OCI-LY1 (cell line): ENCODE data around the gene MCC.
"Not testable (repeated sequence)": the region's sequence is repeated elsewhere in the genome, so short reads cannot be mapped to it uniquely, and the experiment has no call there.

Experiments
- H2AFZ ChIP-seq: fragments of 200-600 bp; sonication (generic), shearing (Covaris generic); 2 replicates; pipeline ENCODE4 v1.6.0; 2014; ENCODE audit warnings: antibody characterized with exemption, mild to moderate bottlenecking, low read length
- H3F3A ChIP-seq: fragments of 200-600 bp; sonication (generic), shearing (Covaris generic); 2 replicates; pipeline ENCODE4 v1.6.0; 2014; ENCODE audit warnings: mild to moderate bottlenecking, antibody characterized with exemption, low read length, moderate library complexity; ENCODE audit not compliant: insufficient read depth
- H3K27ac ChIP-seq: fragments of 200-600 bp; sonication (generic); 2 replicates; pipeline ENCODE4 v1.5.1; 2014; ENCODE audit warnings: low read length, mixed run types, mild to moderate bottlenecking, low read depth; ENCODE audit not compliant: poor library complexity, severe bottlenecking
- H3K27me3 ChIP-seq: fragments of 200-600 bp; sonication (generic); 2 replicates; pipeline ENCODE4 v1.6.0; 2014; ENCODE audit warnings: antibody characterized with exemption, mild to moderate bottlenecking, low read length, moderate library complexity; ENCODE audit not compliant: insufficient read depth
- H3K36me3 ChIP-seq: fragments of 200-600 bp; sonication (generic); 2 replicates; pipeline ENCODE4 v1.6.1; 2014; ENCODE audit warnings: mild to moderate bottlenecking, antibody characterized with exemption, low read length, moderate library complexity, mixed read lengths; ENCODE audit not compliant: insufficient read depth
- H3K4me1 ChIP-seq: fragments of 200-600 bp; sonication (generic); 2 replicates; pipeline ENCODE4 v1.5.1; 2014; ENCODE audit warnings: mild to moderate bottlenecking, low read length, moderate library complexity; ENCODE audit not compliant: insufficient read depth, severe bottlenecking
- H3K4me2 ChIP-seq: fragments of 200-600 bp; sonication (generic), shearing (Covaris generic); 2 replicates; pipeline ENCODE4 v1.6.1; 2014; ENCODE audit warnings: low read length
- H3K4me3 ChIP-seq: fragments of 200-600 bp; sonication (generic); 2 replicates; pipeline ENCODE4 v1.5.1; 2014; ENCODE audit warnings: low read length, low read depth, mild to moderate bottlenecking, mixed read lengths; ENCODE audit not compliant: poor library complexity, severe bottlenecking
- H3K79me2 ChIP-seq: fragments of 200-600 bp; shearing (Covaris generic); 2 replicates; pipeline ENCODE4 v1.6.1; 2016; ENCODE audit warnings: mixed run types, low read length, mixed read lengths; ENCODE audit not compliant: insufficient read depth
- H3K9ac ChIP-seq: fragments of 200-600 bp; sonication (generic), shearing (Covaris generic); 2 replicates; pipeline ENCODE4 v1.6.1; 2014; ENCODE audit warnings: mild to moderate bottlenecking, low read length, mixed read lengths
- H3K9me2 ChIP-seq: fragments of 200-600 bp; sonication (generic), shearing (Covaris generic); 2 replicates; pipeline ENCODE4 v1.6.1; 2014; ENCODE audit warnings: low read depth, mild to moderate bottlenecking, low read length, mixed read lengths
- H3K9me3 ChIP-seq: fragments of 200-600 bp; shearing (Covaris generic); 2 replicates; pipeline ENCODE4 v1.6.1; 2014; ENCODE audit warnings: low read length, mixed read lengths
- H4K20me1 ChIP-seq: fragments of 200-600 bp; sonication (generic), shearing (Covaris generic); 2 replicates; pipeline ENCODE4 v1.6.0; 2016; ENCODE audit warnings: mild to moderate bottlenecking, low read length; ENCODE audit not compliant: insufficient read depth
- EZH2 ChIP-seq: fragments of 200-600 bp; sonication (generic), shearing (Covaris generic); IDR thresholded peaks from 2 replicates; pipeline ENCODE4 v1.8.0; 2017; ENCODE audit warnings: borderline replicate concordance, mixed run types, mild to moderate bottlenecking, antibody characterized with exemption, low read length, moderate library complexity, mixed read lengths
- TF ChIP-seq, protein P1 (sequence below): fragments of 200-600 bp; sonication (generic), shearing (Covaris generic); IDR thresholded peaks from 2 replicates; pipeline ENCODE4 v1.5.1; 2017; ENCODE audit warnings: mild to moderate bottlenecking, antibody characterized with exemption, low read length, moderate library complexity, mixed read lengths

The MCC gene

DNA sequence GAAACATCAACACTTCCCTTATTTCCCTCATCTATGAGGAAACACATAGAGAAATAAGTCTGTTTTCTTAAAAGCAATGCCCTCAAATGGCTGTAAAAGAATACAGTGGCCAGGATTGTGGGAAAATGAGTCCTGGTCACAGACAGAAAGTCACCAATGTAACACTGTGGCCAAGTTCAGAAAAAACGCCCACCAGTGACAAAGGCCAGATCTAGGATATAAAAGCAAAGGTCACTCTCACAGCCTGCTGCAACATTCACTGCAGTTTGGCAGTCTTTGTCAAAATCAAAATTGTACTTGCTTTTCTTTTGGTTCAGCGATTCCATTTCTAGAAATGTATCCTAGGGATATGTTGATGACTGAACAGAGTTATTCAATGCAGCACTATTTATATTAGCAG lies 84.0 kb downstream of the MCC start:
- no peaks in the 10 kb centered on the region for H3K4me1 ChIP-seq
- no peaks in the 10 kb centered on the region for H3K36me3 ChIP-seq
- H3K4me2 ChIP-seq: no peak overlapping the region
- no peak overlapping the region for H2AFZ ChIP-seq
- no peak overlapping the region for H3K27ac ChIP-seq
- no peak for TF ChIP-seq EZH2
- TF ChIP-seq, protein P1, sequence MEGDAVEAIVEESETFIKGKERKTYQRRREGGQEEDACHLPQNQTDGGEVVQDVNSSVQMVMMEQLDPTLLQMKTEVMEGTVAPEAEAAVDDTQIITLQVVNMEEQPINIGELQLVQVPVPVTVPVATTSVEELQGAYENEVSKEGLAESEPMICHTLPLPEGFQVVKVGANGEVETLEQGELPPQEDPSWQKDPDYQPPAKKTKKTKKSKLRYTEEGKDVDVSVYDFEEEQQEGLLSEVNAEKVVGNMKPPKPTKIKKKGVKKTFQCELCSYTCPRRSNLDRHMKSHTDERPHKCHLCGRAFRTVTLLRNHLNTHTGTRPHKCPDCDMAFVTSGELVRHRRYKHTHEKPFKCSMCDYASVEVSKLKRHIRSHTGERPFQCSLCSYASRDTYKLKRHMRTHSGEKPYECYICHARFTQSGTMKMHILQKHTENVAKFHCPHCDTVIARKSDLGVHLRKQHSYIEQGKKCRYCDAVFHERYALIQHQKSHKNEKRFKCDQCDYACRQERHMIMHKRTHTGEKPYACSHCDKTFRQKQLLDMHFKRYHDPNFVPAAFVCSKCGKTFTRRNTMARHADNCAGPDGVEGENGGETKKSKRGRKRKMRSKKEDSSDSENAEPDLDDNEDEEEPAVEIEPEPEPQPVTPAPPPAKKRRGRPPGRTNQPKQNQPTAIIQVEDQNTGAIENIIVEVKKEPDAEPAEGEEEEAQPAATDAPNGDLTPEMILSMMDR: no peak
- H3K9me3 ChIP-seq: no peaks in the 10 kb centered on the region
- H3F3A ChIP-seq: no peaks in the 10 kb centered on the region
- H3K9me2 ChIP-seq: no peaks in the 10 kb centered on the region
- H3K4me3 ChIP-seq: no peak overlapping the region
- no peaks in the 10 kb centered on the region for H3K27me3 ChIP-seq
- no peak overlapping the region for H3K9ac ChIP-seq
- H3K79me2 ChIP-seq: no peaks in the 10 kb centered on the region
- no peaks in the 10 kb centered on the region for H4K20me1 ChIP-seq

- not testable (repeated sequence) for H4K20me1 ChIP-seq, H3K27me3 ChIP-seq, H3K4me3 ChIP-seq, H3K79me2 ChIP-seq, H3K9ac ChIP-seq, H3K36me3 ChIP-seq, H3K4me1 ChIP-seq, H3K9me2 ChIP-seq, H3K4me2 ChIP-seq, H3F3A ChIP-seq, H2AFZ ChIP-seq, H3K9me3 ChIP-seq, H3K27ac ChIP-seq
Observed at GRCh38 chr5:113397986-113398385, 90.3 kb downstream of the MCC start.

GRCh38 chr5:113397046-113397445 lies 91.2 kb downstream of the MCC start:
- no peaks in the 10 kb centered on the region for H3K4me1 ChIP-seq

DNA sequence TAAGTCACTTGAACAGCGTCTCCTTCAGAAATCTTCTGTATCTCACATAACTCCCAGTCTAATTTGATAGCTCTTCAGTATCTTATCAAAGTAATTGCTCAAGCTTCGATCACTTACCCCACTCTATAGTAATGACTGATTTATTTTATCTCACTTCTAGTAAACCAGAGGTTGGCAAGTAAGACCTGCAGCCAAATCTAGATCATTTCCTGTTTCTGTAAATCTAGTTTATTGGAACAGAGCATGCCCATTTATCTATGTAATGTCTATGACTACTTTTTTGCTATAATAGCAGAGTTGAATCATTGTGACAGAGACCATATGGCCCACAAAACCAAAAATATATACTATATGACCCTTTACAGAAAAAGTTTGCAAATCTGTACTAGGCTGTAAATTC lies 93.6 kb downstream of the MCC start:
- Histone ChIP-seq H3K4me2 (no peak overlapping the region), H3K36me3 (no peaks in the 10 kb centered on the region), H3K79me2 (no peaks in the 10 kb centered on the region), H2AFZ (no peak overlapping the region), H3K4me1 (no peaks in the 10 kb centered on the region), H3K27me3 (no peaks in the 10 kb centered on the region), H3K9me2 (no peaks in the 10 kb centered on the region), H3F3A (no peaks in the 10 kb centered on the region), H4K20me1 (no peaks in the 10 kb centered on the region), H3K9ac (no peak overlapping the region), H3K4me3 (no peak overlapping the region), H3K9me3 (no peaks in the 10 kb centered on the region), H3K27ac (no peak overlapping the region)
- no peak for TF ChIP-seq EZH2
- TF ChIP-seq, protein P1: no peak

More at GRCh38 chr5:113397046-113397445, 91.2 kb downstream of the MCC start:
- Histone ChIP-seq H3K4me3 (no peak overlapping the region), H3K4me2 (no peak overlapping the region), H3K27me3 (no peaks in the 10 kb centered on the region), H3K9me3 (no peaks in the 10 kb centered on the region), H3K79me2 (no peaks in the 10 kb centered on the region), H3K36me3 (no peaks in the 10 kb centered on the region), H2AFZ (no peak overlapping the region), H4K20me1 (no peaks in the 10 kb centered on the region), H3K9ac (no peak overlapping the region), H3K27ac (no peak overlapping the region), H3F3A (no peaks in the 10 kb centered on the region), H3K9me2 (no peaks in the 10 kb centered on the region)
- TF ChIP-seq, protein P1: no peak
- no peak for TF ChIP-seq EZH2
